GM12864 (cell line): ENCODE results near the gene PET100.
A peak's percentile ranks its signal among the peaks of the same experiment; 100 is the strongest.

Source experiments
- DNase-seq: peaks from one replicate; pipeline ENCODE4 v3.0.0-alpha.2; 2011; ENCODE audit warnings: low read depth
- H3K4me3 ChIP-seq: 2 replicates; pipeline ENCODE4 v1.5.1; 2011; ENCODE audit warnings: mild to moderate bottlenecking, low read depth, low read length, control low read depth
- TF ChIP-seq, protein P1 (sequence below): IDR thresholded peaks from 2 replicates; pipeline ENCODE4 v1.5.1; 2011; ENCODE audit warnings: low read depth, mild to moderate bottlenecking, moderate library complexity, low read length, control low read depth, inconsistent platforms; ENCODE audit errors: missing control alignments

The PET100 gene

DNA sequence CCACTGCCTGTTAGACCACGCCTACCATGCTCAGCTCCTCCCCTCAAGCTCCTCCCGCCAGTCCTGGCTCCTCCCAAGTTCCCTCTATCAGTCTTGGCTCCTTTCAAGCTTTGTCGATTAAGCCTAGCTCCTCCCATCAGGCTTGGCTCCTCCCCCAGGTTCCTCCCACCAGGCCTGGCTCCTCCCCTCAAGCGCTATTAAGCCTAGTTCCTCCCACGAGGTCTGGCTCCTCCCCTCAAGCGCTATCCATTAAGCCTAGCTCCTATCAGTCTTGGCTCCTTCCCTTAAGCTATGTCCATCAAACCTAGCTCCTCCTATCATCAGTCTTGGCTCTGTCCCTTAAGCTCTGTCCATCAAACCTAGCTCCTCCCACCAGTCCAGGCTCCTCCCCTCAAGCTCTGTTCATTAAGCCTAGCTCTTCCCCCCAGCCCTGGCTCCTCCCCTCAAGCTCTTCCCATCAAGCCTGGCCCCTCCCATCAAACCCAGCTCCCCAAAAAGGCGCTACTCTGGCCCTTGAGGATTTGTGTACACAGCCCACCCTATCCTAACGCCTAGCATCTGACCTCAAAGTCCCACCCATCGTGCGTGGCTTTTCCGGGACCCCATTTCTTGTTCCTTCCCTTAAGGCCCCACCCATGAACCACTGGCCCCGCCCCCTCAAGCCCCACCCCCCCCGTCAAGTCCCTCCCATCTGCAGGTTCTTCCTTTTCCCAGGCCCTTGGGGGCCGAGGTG, 23.9 kb upstream of the PET100 start:
- peak; percentile 26 for DNase-seq
- no peak overlapping the region for H3K4me3 ChIP-seq
- TF ChIP-seq, protein P1, sequence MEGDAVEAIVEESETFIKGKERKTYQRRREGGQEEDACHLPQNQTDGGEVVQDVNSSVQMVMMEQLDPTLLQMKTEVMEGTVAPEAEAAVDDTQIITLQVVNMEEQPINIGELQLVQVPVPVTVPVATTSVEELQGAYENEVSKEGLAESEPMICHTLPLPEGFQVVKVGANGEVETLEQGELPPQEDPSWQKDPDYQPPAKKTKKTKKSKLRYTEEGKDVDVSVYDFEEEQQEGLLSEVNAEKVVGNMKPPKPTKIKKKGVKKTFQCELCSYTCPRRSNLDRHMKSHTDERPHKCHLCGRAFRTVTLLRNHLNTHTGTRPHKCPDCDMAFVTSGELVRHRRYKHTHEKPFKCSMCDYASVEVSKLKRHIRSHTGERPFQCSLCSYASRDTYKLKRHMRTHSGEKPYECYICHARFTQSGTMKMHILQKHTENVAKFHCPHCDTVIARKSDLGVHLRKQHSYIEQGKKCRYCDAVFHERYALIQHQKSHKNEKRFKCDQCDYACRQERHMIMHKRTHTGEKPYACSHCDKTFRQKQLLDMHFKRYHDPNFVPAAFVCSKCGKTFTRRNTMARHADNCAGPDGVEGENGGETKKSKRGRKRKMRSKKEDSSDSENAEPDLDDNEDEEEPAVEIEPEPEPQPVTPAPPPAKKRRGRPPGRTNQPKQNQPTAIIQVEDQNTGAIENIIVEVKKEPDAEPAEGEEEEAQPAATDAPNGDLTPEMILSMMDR: no peak

DNA sequence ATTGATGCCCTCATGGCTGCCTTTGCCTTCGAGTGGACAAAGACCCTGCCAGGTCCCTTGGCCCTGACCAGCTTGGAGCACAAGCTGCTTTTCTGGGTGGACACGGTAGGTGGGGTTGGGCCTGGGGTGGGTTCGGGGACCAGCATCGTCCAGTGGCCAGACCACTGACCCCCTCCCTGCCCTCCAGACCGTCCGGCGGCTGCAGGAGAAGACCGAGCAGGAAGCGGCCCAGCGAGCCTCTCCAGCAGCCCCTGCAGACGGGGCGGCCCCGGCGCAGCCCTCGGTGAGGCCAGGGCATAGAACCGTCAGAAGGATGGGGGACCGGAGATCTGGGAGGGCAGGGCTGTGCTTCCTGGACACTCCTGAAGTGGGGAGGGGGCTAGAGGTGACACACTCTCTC, 23.3 kb upstream of the PET100 start:
- no peak overlapping the region for H3K4me3 ChIP-seq
- DNase-seq: no peak
- TF ChIP-seq, protein P1: no peak

DNA sequence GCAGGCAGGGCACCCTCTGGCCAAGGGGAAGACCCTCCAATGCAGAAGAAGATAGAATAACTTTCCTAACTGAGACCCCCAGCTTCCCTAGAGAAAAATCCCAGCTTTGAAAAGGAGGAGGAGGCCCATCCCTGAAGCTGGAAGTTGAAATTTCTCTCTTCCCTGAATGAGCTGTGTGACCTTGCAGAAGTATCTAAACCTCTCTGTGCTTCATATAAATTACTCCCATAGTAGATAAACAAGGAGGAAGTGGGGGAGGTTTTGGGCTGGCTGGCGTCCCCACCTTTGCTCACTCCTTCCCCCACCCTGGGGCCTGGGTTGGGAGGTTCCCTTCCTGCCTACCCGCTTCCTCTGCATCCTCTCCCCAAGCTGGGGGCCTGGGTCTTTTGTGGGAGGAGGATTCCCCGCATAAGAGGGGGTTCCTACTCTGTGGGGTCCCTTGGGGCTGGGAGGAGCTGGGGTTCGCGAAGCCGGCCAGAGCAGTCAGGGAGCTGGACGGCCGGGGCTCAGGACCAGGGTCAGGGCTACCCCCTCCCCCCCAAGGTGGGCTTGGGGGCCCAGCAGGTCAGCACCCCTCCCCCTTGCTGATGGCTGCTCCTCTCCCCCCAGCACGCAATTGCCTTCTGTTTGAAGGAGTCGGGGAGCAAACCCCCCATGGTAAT, 22.2 kb upstream of the PET100 start:
- no peak for DNase-seq
- no peak overlapping the region for H3K4me3 ChIP-seq
- TF ChIP-seq, protein P1: no peak

DNA sequence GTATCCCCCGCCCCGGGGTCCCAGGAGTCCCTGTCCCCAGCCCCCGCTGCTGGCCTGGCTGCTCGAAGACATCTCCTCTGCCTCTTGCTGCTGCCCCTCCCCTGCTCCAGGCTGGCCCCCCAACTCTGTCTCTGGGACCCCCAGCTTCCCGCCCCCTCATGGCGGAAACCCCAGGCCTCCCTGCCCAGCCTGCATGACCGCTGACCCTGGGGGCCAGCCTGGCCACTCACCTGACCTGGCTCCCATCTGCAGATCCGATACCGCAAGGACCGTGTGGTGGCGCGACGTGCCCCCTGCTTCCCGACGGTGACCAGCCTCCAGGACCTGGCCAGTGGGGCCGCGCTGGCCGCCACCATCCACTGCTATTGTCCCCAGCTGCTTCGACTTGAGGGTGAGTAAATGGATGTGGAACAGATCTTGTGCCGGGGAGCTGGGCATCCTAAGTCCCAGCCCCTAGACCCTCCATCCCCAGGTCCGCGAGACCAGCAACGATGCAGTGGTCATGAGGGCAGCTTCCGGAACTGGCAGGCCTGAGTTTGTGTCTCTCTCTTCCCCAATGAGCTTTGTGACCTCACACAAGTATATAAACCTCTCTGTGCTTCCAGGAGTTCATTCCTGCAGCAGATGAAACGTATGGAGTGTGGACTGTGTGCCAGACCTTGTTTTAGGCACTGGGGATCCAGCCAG, 21.6 kb upstream of the PET100 start:
- H3K4me3 ChIP-seq: no peak overlapping the region
- TF ChIP-seq, protein P1: no peak
- no peak for DNase-seq

DNA sequence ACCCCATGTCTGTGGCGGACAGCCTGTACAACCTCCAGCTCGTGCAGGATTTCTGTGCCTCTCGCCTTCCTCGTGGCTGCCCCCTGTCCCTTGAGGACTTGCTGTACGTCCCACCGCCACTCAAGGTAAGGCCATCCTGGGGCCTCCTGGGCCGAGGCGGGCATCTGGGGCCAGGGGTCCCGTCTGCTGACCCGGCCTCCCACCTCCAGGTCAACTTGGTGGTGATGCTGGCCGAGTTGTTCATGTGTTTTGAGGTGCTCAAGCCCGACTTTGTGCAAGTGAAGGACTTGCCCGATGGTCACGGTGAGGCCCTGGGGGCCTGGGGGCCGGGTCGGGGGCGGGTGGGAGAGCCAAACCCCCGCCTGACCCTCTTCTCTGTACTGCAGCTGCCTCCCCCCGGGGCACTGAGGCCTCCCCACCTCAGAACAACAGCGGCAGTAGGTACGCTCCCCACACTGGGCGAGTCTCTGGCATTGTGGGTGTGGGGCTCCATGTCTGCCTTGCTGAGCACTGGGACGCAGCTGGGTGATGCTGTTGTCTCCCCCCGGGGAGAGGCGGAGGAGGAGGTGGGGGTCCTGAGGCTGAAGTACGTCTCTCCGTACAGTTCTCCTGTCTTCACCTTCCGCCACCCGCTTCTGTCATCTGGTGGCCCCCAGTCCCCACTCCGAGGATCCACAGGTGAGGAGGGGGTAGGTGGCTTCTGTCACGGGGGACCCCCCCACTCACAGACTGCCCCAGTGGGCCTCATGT, 18.9 kb upstream of the PET100 start:
- TF ChIP-seq, protein P1: no peak
- H3K4me3 ChIP-seq: no peak overlapping the region
- no peak for DNase-seq

DNA sequence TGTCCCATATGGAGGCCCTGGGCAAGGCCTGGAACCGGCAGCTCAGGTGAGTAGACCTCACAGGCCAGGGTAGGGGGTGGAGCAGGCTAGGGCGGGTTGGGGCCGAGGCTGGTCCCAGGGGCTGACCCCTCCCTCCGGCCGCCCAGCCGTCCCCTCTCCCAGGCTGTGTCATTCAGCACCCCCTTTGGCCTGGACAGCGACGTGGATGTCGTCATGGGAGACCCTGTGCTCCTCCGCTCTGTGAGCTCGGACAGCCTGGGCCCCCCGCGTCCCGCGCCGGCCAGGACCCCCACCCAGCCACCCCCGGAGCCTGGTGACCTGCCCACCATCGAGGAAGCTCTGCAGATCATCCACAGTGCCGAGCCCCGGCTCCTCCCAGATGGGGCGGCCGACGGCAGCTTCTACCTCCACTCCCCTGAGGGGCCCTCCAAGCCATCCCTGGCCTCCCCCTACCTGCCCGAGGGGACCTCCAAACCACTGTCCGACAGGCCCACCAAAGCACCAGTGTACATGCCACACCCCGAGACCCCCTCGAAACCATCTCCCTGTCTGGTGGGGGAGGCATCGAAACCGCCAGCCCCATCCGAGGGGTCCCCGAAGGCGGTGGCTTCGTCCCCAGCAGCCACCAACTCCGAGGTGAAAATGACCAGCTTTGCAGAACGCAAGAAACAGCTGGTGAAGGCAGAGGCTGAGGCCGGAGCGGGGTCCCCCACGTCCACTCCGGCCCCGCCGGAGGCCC, 17.9 kb upstream of the PET100 start:
- DNase-seq: no peak
- TF ChIP-seq, protein P1: no peak

More for the DNA sequence above, 17.9 kb upstream of the PET100 start:
- no peak overlapping the region for H3K4me3 ChIP-seq
